Brain microvascular endothelial cell (primary cell): ENCODE results near the gene C17orf50.

Experiments
- DNase-seq: peaks from one replicate; pipeline ENCODE4 v3.0.0-alpha.2; 2020
- H3K27ac ChIP-seq: fragments of 250-450 bp; sonication (Bioruptor Pico); 2 replicates; pipeline ENCODE4 v1.5.1; 2020; ENCODE audit warnings: mild to moderate bottlenecking, moderate library complexity
- H3K27me3 ChIP-seq: fragments of 250-450 bp; sonication (Bioruptor Pico); replicated peaks from 2 replicates; pipeline ENCODE4 v1.5.1; 2020; ENCODE audit warnings: mild to moderate bottlenecking
- H3K36me3 ChIP-seq: fragments of 250-450 bp; sonication (Bioruptor Pico); replicated peaks from 2 replicates; pipeline ENCODE4 v1.5.1; 2020; ENCODE audit warnings: mild to moderate bottlenecking
- H3K4me3 ChIP-seq: 2 replicates; pipeline ENCODE4 v1.5.1; 2011; ENCODE audit warnings: low read depth, mild to moderate bottlenecking, control low read depth, low read length, moderate library complexity
- CTCF ChIP-seq: IDR thresholded peaks from 2 replicates; pipeline ENCODE4 v1.5.1; 2011; ENCODE audit warnings: low read depth, mild to moderate bottlenecking, moderate library complexity, low read length, control low read depth, inconsistent platforms; ENCODE audit errors: missing control alignments
- in situ Hi-C: cut with HindIII; loops from 2 replicates; pipeline ENCODE4 v1.10.0; 2017; ENCODE audit warnings: low sequenced_read_pairs, low pct_ligation_motif_present

The C17orf50 gene

GRCh38 chr17:35730400-35731005, 30.2 kb upstream of the C17orf50 start:
- Histone ChIP-seq H3K4me3 (no peak overlapping the region), H3K27ac (no peak overlapping the region), H3K36me3 (no peaks in the 10 kb centered on the region), H3K27me3 (no peaks in the 10 kb centered on the region)
- TF ChIP-seq CTCF: no peak
- in situ Hi-C loops: no loop called here
- DNase-seq: no peak

GRCh38 chr17:35731239-35731916, 29.3 kb upstream of the C17orf50 start, which contains the start of gene RASL10B:
TSS of gene RASL10B (plus strand) at chr17:35731639. CDS start at chr17:35735185, 3,546 bp downstream.
- no peak for TF ChIP-seq CTCF
- no peak within 1 kb of the TSS for H3K27ac ChIP-seq
- no peaks in the 10 kb centered on the region for H3K36me3 ChIP-seq
- DNase-seq: peak; percentile 29
- H3K4me3 ChIP-seq: peak within 1 kb of the TSS; percentile 61
- H3K27me3 ChIP-seq: no peaks in the 10 kb centered on the region
- in situ Hi-C loops: no loop called here

- Histone ChIP-seq H3K36me3 (no peaks in the 10 kb centered on the region), H3K27me3 (no peaks in the 10 kb centered on the region), H3K4me3 (peak overlapping the region; percentile 61), H3K27ac (no peak overlapping the region)
- no peak for TF ChIP-seq CTCF
- in situ Hi-C loops: no loop called here
- DNase-seq: no peak
Measured at GRCh38 chr17:35731917-35732805, 28.5 kb upstream of the C17orf50 start.

- DNase-seq: no peak
- Histone ChIP-seq H3K27me3 (no peaks in the 10 kb centered on the region), H3K27ac (no peak overlapping the region), H3K36me3 (no peaks in the 10 kb centered on the region), H3K4me3 (no peak overlapping the region)
- TF ChIP-seq CTCF: no peak
- in situ Hi-C loops: no loop called here
Measured at GRCh38 chr17:35732806-35733136, 27.9 kb upstream of the C17orf50 start.

GRCh38 chr17:35733366-35733765, 27.3 kb upstream of the C17orf50 start:
- DNase-seq: no peak

More at GRCh38 chr17:35733366-35733765, 27.3 kb upstream of the C17orf50 start:
- Histone ChIP-seq H3K27me3 (no peaks in the 10 kb centered on the region), H3K36me3 (no peaks in the 10 kb centered on the region), H3K27ac (no peak overlapping the region), H3K4me3 (no peak overlapping the region)
- no peak for TF ChIP-seq CTCF
- in situ Hi-C loops: no loop called here
